ENCODE results near the gene THEM5. TPM values are rescaled to one million over a fixed set of nuclear protein-coding genes. Genes with fewer than 3 reads are reported as not detected.
A peak's percentile ranks its signal among the peaks of the same experiment; 100 is the strongest.
"Not testable (repeated sequence)": the region's sequence is repeated elsewhere in the genome, so short reads cannot be mapped to it uniquely, and the experiment has no call there.

Gene THEM5
- total RNA-seq, 6 experiments from 2014 or later: not detected

GRCh38 chr1:151887028-151887427 lies 33.5 kb upstream of the THEM5 start:
- Histone ChIP-seq H3K4me1 (no peaks in the 10 kb centered on the region), H3K9me3 (no peaks in the 10 kb centered on the region), H3K4me3 (no peak overlapping the region), H3K36me3 (peaks cover 0 to 10% (median 0%) of the 10 kb centered on the region in 4 donors), H3K27ac (no peak overlapping the region), H3K27me3 (no peaks in the 10 kb centered on the region)
- TF ChIP-seq CTCF (IDR thresholded peaks at IDR 0.05) (no peak), POLR2A (IDR thresholded peaks at IDR 0.05) (no peak)
- ATAC-seq: no peak
- no peak for DNase-seq
- 100% methylated on average over 1 of the region's 1 CpG for WGBS (ENCODE audit: insufficient coverage, low coverage, low lambda C conversion rate, missing lambda C conversion rate)
- intact Hi-C loops (cut with DNase I): no loop called here

- intact Hi-C loops (cut with DNase I): no loop called here
- WGBS (ENCODE audit: insufficient coverage, low coverage, low lambda C conversion rate, missing lambda C conversion rate): 47% methylated on average over 1 of the region's 1 CpG
- peak in 1 of 4 donors; percentile 39 for ATAC-seq
- Histone ChIP-seq H3K4me1 (no peaks in the 10 kb centered on the region), H3K27me3 (no peaks in the 10 kb centered on the region), H3K27ac (no peak overlapping the region), H3K4me3 (no peak overlapping the region), H3K9me3 (no peaks in the 10 kb centered on the region), H3K36me3 (peaks cover 0 to 7% (median 0%) of the 10 kb centered on the region in 4 donors)
- no peak for DNase-seq
- TF ChIP-seq POLR2A (IDR thresholded peaks at IDR 0.05) (no peak), CTCF (IDR thresholded peaks at IDR 0.05) (no peak)
These were observed 32.0 kb upstream of the THEM5 start for GRCh38 chr1:151885479-151885878.

- H3K27ac ChIP-seq; DNase-seq; H3K27me3 ChIP-seq; H3K36me3 ChIP-seq; ATAC-seq; H3K9me3 ChIP-seq; H3K4me3 ChIP-seq; H3K4me1 ChIP-seq; intact Hi-C loops (cut with DNase I): not testable (repeated sequence)
- WGBS (ENCODE audit: insufficient coverage, low coverage, low lambda C conversion rate, missing lambda C conversion rate): 100% methylated on average over 3 of the region's 5 CpGs
These were observed 31.4 kb upstream of the THEM5 start for GRCh38 chr1:151884879-151885278.

- H3K4me1 ChIP-seq; intact Hi-C loops (cut with DNase I); DNase-seq; ATAC-seq; H3K27me3 ChIP-seq; H3K4me3 ChIP-seq; H3K9me3 ChIP-seq; H3K36me3 ChIP-seq; H3K27ac ChIP-seq: not testable (repeated sequence)
- WGBS (ENCODE audit: insufficient coverage, low coverage, low lambda C conversion rate, missing lambda C conversion rate): 90% methylated on average over 2 of the region's 3 CpGs
These were observed 30.9 kb upstream of the THEM5 start for GRCh38 chr1:151884445-151884844.

- H3K27me3 ChIP-seq; intact Hi-C loops (cut with DNase I); H3K4me1 ChIP-seq; H3K4me3 ChIP-seq; DNase-seq; H3K36me3 ChIP-seq; ATAC-seq; H3K27ac ChIP-seq; H3K9me3 ChIP-seq: not testable (repeated sequence)
- WGBS (ENCODE audit: insufficient coverage, low coverage, low lambda C conversion rate, missing lambda C conversion rate): 90% methylated on average over 2 of the region's 4 CpGs
These were observed 30.4 kb upstream of the THEM5 start for GRCh38 chr1:151883898-151884297.

- WGBS (ENCODE audit: insufficient coverage, low coverage, low lambda C conversion rate, missing lambda C conversion rate): 85% methylated on average over 5 of the region's 5 CpGs
- H3K4me1 ChIP-seq; H3K9me3 ChIP-seq; H3K4me3 ChIP-seq; H3K27me3 ChIP-seq; DNase-seq; H3K36me3 ChIP-seq; H3K27ac ChIP-seq; ATAC-seq; intact Hi-C loops (cut with DNase I): not testable (repeated sequence)
These were observed 29.4 kb upstream of the THEM5 start for GRCh38 chr1:151882918-151883317.

GRCh38 chr1:151882466-151882865 lies 29.0 kb upstream of the THEM5 start:
- Histone ChIP-seq H3K36me3 (peaks cover 0 to 1% (median 0%) of the 10 kb centered on the region in 4 donors), H3K9me3 (no peaks in the 10 kb centered on the region), H3K27me3 (no peaks in the 10 kb centered on the region), H3K4me3 (no peak overlapping the region), H3K4me1 (no peaks in the 10 kb centered on the region), H3K27ac (no peak overlapping the region)
- 92% methylated on average over 2 of the region's 2 CpGs for WGBS (ENCODE audit: insufficient coverage, low coverage, low lambda C conversion rate, missing lambda C conversion rate)
- intact Hi-C loops (cut with DNase I): no loop called here
- no peak for DNase-seq
- no peak for ATAC-seq
- no peak for TF ChIP-seq CTCF (IDR thresholded peaks at IDR 0.05)
- no peak for TF ChIP-seq POLR2A (IDR thresholded peaks at IDR 0.05)

All from right lobe of liver (tissue), 6 donors.